ENCODE data around the gene RTN4R.

- TF ChIP-seq CTCF (IDR thresholded peaks at IDR 0.05), result no peak
- no peak for TF ChIP-seq POLR2A (IDR thresholded peaks at IDR 0.05)
Measured at GRCh38 chr22:20305894-20306645, 38.0 kb upstream of the RTN4R start.

All from adrenal gland (tissue), 5 donors.